H1 (cell line): ENCODE data around the gene CIRBP.

ENCODE experiments used
- POLR2AphosphoS5 ChIP-seq: IDR thresholded peaks from 2 replicates; pipeline ENCODE4 v1.6.1; 2011; ENCODE audit warnings: low read depth, low read length
- RAD21 ChIP-seq, 2 experiments: IDR thresholded peaks in 1 of 2; conservative IDR thresholded peaks in 1 of 2; 2 replicates each; pipeline ENCODE4 v1.6.1; 2011; ENCODE audit warnings: low read depth in 2 of 2, low read length in 2 of 2, improper control_type of control experiment in 1 of 2, inconsistent platforms in 1 of 2, mild to moderate bottlenecking in 1 of 2, moderate library complexity in 1 of 2
- RNF2 ChIP-seq: fragments of 200-900, 300-1000 bp; sonication (generic); IDR thresholded peaks from 2 replicates; pipeline ENCODE4 v1.7.1; 2016; ENCODE audit warnings: borderline replicate concordance, low read depth, mild to moderate bottlenecking, antibody characterized with exemption, low read length; ENCODE audit not compliant: poor library complexity, severe bottlenecking; ENCODE audit errors: missing control alignments
- SIN3A ChIP-seq, 2 experiments: IDR thresholded peaks in 1 of 2; conservative IDR thresholded peaks in 1 of 2; 2 replicates each; pipeline ENCODE4 v1.6.1; 2011 to 2012; ENCODE audit warnings: low read length in 2 of 2, improper control_type of control experiment in 1 of 2, low read depth in 1 of 2, mild to moderate bottlenecking in 1 of 2
- TBP ChIP-seq: IDR thresholded peaks from 2 replicates; pipeline ENCODE4 v1.6.1; 2011; ENCODE audit warnings: low read depth, low read length, improper control_type of control experiment
- TF ChIP-seq, protein P1 (sequence below), 3 experiments: IDR thresholded peaks; 1 replicate in 2 of 3; 2 replicates in 1 of 3; pipeline versions ENCODE4 v1.5.1 to v1.6.1; 2011; ENCODE audit warnings: low read length in 3 of 3, mild to moderate bottlenecking in 3 of 3, inconsistent platforms in 2 of 3, low read depth in 1 of 3, moderate library complexity in 1 of 3; ENCODE audit not compliant: insufficient read depth in 1 of 3; ENCODE audit errors: control extremely low read depth in 1 of 3
- TF ChIP-seq, protein P2 (sequence below): IDR thresholded peaks from 2 replicates; pipeline ENCODE4 v1.6.1; 2012; ENCODE audit warnings: inconsistent platforms

DNA sequence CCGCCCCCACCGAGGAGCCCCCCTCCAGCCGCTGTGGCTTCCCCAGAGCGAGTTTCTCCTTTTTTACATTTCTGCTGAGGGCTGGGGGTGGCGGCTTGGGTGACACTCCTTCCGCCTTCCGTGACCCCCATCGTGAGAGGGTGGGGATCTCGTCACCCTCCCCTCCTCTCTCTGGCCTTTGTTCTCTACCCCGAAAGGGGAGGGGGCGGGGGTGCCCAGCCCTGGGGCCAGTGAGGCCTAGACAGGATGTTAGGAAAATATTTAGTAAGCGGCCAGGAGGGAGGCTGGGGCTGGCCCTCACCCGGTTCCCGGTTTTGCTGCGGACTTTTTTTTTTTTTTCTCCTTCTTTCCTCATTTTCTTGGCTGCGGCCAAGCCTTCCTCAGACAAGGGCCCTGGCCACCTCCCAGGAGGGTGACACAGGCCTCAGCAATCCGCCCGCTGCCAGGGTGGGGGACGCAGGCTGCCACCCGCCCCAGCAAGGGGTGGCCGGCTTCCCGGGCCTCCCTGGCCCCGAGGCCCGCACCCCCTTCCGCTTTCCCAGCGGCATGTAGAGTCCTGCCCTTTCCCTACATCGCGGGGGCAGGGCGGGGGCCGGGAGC, 16.8 kb upstream of the CIRBP start:
- TF ChIP-seq POLR2AphosphoS5 (no peak), TBP (no peak), RNF2 (no peak), RAD21 (IDR thresholded peaks at IDR 0.05 in 1 of 2, conservative IDR thresholded peaks at IDR 0.05 in 1 of 2; ENCODE audit: low read depth in 2 of 2, low read length in 2 of 2) (no peak), SIN3A (conservative IDR thresholded peaks at IDR 0.05 in 1 of 2, IDR thresholded peaks at IDR 0.05 in 1 of 2; ENCODE audit: low read depth in 1 of 2, low read length in 2 of 2) (no peak)
- TF ChIP-seq, protein P1, sequence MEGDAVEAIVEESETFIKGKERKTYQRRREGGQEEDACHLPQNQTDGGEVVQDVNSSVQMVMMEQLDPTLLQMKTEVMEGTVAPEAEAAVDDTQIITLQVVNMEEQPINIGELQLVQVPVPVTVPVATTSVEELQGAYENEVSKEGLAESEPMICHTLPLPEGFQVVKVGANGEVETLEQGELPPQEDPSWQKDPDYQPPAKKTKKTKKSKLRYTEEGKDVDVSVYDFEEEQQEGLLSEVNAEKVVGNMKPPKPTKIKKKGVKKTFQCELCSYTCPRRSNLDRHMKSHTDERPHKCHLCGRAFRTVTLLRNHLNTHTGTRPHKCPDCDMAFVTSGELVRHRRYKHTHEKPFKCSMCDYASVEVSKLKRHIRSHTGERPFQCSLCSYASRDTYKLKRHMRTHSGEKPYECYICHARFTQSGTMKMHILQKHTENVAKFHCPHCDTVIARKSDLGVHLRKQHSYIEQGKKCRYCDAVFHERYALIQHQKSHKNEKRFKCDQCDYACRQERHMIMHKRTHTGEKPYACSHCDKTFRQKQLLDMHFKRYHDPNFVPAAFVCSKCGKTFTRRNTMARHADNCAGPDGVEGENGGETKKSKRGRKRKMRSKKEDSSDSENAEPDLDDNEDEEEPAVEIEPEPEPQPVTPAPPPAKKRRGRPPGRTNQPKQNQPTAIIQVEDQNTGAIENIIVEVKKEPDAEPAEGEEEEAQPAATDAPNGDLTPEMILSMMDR (IDR thresholded peaks at IDR 0.05; ENCODE audit: control extremely low read depth in 1 of 3, insufficient read depth in 1 of 3, low read depth in 1 of 3, low read length in 3 of 3) = no peak
- TF ChIP-seq, protein P2, sequence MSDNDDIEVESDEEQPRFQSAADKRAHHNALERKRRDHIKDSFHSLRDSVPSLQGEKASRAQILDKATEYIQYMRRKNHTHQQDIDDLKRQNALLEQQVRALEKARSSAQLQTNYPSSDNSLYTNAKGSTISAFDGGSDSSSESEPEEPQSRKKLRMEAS = no peak
